HUES48 (cell line): ENCODE measurements around the gene BICC1.

Experiments used
- H3K27ac ChIP-seq: one replicate; pipeline ENCODE4 v1.7.0; 2013; ENCODE audit warnings: low read depth, low read length, inconsistent platforms
- H3K27me3 ChIP-seq: 2 replicates; pipeline ENCODE4 v1.6.1; 2013; ENCODE audit warnings: mild to moderate bottlenecking, low read length; ENCODE audit not compliant: control insufficient read depth, insufficient read depth
- H3K36me3 ChIP-seq: 2 replicates; pipeline ENCODE4 v1.6.1; 2013; ENCODE audit warnings: low read length; ENCODE audit not compliant: control insufficient read depth, insufficient read depth
- H3K4me1 ChIP-seq: 2 replicates; pipeline ENCODE4 v1.6.1; 2013; ENCODE audit warnings: mild to moderate bottlenecking, low read length; ENCODE audit not compliant: control insufficient read depth, insufficient read depth
- H3K4me3 ChIP-seq: 2 replicates; pipeline ENCODE4 v1.5.1; 2013; ENCODE audit warnings: mild to moderate bottlenecking, low read depth, low read length
- H3K9ac ChIP-seq: 2 replicates; pipeline ENCODE4 v1.6.1; 2013; ENCODE audit warnings: mild to moderate bottlenecking, low read depth, low read length, moderate library complexity
- H3K9me3 ChIP-seq: 2 replicates; pipeline ENCODE4 v1.6.1; 2013; ENCODE audit warnings: low read length; ENCODE audit not compliant: control insufficient read depth, insufficient read depth

Gene BICC1

DNA sequence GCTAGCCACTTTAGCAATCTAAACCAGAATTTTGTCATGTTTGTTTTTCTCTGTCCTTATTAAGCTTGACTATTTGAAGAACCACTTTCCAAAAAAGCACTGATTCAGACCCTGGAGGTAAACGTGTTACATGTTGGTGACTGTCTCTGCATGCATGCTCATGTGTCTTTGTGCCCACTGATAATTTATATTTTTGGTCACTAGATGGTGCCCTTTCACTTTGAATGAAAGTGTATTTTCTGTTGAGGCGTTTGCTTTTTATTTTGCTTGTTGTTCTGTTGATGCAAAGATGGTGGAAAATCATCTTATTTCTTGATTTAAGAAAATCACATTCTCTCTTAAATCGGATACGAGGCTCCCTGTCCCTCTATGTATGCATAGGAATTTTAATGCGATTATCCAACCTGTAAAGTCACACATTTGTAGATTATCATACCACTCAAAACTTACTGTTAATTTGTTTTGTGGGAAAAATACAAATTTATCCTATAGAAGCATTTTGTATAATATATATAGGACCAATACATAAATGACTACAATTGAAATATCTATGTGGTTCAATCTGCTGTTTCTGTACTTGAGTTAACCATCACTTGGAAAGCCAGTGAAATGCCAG lies 269.3 kb downstream of the BICC1 start:
- Histone ChIP-seq H3K36me3 (no peaks in the 10 kb centered on the region), H3K27me3 (no peaks in the 10 kb centered on the region), H3K4me3 (no peak overlapping the region), H3K9me3 (no peaks in the 10 kb centered on the region), H3K27ac (no peak overlapping the region), H3K4me1 (no peaks in the 10 kb centered on the region), H3K9ac (no peak overlapping the region)

DNA sequence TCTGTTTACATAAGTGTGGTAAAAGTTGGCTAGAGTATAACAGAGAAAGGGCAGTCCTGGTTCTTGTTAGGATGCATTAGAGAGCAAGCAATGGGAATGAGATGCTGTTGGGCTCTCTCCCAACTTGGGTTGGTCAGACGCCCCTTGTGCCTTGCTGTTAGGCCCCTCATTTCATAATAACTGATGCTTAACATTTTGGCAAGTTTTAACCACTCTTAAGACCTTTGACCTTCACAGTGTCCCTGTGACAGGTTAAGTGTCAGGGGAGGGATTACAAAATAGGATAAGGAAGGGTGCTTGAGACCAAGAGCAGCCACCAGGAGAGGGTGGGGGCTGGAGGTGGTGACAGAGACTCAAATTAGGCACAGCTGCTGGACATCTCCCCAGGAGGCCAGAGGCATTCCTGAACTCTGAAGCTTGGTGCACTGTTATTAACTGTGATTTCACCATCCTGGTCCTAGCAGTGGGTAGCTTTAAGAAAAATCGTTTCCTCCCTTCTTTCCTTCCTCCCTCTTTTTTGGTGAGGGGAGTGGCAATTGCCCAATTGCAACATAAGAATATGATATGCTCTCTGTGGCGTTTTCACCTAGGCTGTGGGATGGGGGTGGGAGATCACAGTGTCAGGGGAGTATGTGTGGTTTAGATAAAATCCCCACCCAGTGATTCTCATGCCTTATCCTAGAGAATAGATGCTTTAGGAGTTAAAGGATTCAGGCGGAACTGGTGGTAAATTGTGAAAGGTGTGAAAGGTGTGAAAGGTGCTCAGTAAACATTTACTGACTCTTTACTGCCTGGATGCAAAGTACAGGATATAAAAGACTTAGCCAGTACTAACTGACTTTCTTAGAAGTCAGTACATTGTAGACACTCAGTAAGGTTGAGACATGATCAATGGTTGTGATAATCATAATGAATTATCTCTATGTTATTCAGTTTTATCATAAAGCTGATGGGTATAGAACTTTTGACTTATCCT lies 270.5 kb downstream of the BICC1 start:
- Histone ChIP-seq H3K4me1 (no peaks in the 10 kb centered on the region), H3K9ac (no peak overlapping the region), H3K9me3 (no peaks in the 10 kb centered on the region), H3K36me3 (no peaks in the 10 kb centered on the region), H3K27ac (no peak overlapping the region), H3K4me3 (no peak overlapping the region), H3K27me3 (no peaks in the 10 kb centered on the region)

DNA sequence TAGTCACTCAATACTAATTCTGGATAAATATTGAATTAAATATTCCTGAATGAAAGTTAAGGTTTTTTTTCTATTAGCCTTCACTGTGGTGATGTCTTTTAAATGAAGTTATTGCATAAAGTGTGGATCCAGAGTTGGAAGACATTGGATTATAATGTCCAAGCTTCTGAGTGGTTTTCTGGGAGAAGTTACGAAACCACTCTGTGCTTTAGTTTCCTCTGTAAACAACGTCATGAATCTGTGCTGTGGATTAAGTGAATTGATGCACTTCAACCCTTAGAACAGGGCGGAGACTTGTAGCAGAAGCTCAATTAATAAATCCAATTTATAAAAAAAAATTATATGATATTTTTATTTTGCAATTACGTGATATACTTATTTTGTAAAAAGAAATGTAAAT lies 271.7 kb downstream of the BICC1 start:
- Histone ChIP-seq H3K9me3 (no peaks in the 10 kb centered on the region), H3K9ac (no peak overlapping the region), H3K36me3 (no peaks in the 10 kb centered on the region), H3K4me1 (no peaks in the 10 kb centered on the region), H3K27ac (no peak overlapping the region), H3K4me3 (no peak overlapping the region), H3K27me3 (no peaks in the 10 kb centered on the region)

DNA sequence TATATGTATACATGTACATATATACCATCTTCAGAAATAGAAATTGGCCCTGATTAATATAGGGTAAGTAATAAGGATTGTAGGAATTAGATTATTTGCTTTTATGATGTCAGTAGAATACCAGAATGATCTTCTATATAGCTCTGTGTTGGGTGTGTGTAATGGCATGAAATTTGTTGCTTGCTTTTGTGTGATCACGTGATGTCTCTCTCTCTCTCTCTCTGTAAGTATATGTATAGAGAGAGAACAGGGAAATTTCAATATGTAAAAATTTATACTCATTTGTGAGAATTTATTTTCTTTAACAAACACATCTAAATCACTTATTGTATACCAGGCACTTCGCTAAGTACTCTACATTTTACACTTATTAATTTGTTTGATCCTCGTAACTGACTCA lies 272.7 kb downstream of the BICC1 start:
- H3K9me3 ChIP-seq: no peaks in the 10 kb centered on the region
- no peaks in the 10 kb centered on the region for H3K4me1 ChIP-seq
- no peak overlapping the region for H3K27ac ChIP-seq
- no peak overlapping the region for H3K9ac ChIP-seq
- no peaks in the 10 kb centered on the region for H3K27me3 ChIP-seq
- H3K36me3 ChIP-seq: no peaks in the 10 kb centered on the region
- no peak overlapping the region for H3K4me3 ChIP-seq

DNA sequence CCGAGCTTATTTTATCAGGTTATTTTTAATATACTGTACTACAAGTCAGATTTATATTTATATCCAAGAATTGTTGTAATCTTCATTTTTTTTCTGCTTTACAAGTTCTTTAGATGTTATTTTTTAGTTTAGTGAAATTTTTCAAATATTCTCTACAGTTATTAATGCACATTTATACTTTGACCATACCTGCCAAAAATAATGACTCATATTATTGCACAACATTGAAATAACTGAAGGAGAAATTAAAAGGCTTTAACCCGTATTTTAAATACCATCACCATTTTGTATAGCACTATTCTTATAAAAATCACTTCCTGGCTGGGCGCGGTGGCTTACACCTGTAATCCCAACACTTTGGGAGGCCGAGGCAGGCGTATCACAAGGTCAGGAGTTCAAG lies 278.5 kb downstream of the BICC1 start:
- Histone ChIP-seq H3K4me1 (no peaks in the 10 kb centered on the region), H3K27me3 (no peaks in the 10 kb centered on the region), H3K9me3 (no peaks in the 10 kb centered on the region), H3K27ac (no peak overlapping the region), H3K4me3 (no peak overlapping the region), H3K36me3 (no peaks in the 10 kb centered on the region), H3K9ac (no peak overlapping the region)

DNA sequence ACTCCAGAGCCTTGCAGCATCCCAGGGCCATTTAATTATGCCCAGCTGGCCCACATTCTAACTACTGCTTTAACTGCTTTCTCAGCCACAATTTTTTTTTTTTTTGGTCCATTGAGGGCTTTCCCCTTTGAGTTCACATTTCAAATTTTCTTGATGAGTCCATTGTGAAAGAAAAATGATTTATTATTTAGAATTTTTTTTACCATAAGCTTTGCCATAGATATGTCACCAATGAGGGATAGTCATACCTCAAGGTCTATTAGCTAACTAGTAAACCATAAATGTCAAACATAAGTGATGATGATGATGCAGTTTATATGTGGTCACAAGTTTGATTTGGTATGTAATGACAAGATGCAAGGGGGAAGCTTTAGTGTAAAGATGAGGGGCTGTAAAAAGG lies 282.9 kb downstream of the BICC1 start:
- no peaks in the 10 kb centered on the region for H3K4me1 ChIP-seq
- no peak overlapping the region for H3K27ac ChIP-seq
- no peaks in the 10 kb centered on the region for H3K9me3 ChIP-seq
- H3K27me3 ChIP-seq: no peaks in the 10 kb centered on the region
- no peaks in the 10 kb centered on the region for H3K36me3 ChIP-seq
- no peak overlapping the region for H3K9ac ChIP-seq
- H3K4me3 ChIP-seq: no peak overlapping the region

DNA sequence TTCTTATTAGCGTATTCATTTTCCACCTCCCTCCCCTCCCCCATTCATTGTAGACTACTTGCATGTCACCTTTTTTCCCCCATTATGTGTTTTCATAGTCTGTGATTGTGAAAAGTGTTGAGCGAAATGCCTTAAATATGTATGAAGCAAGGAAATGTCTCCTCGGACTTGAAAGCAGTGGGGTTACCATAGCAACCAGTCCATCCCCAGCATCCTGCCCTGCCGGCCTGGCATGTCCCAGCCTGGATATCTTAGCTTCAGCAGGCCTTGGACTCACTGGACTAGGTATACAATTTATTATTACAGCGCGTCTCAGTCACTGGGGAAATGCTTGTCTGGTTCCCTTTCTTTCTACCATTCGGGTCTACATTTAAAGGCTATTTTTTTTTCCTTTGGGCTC lies 283.6 kb downstream of the BICC1 start:
- Histone ChIP-seq H3K27me3 (no peaks in the 10 kb centered on the region), H3K27ac (no peak overlapping the region), H3K36me3 (no peaks in the 10 kb centered on the region), H3K9ac (no peak overlapping the region), H3K9me3 (no peaks in the 10 kb centered on the region), H3K4me1 (no peaks in the 10 kb centered on the region), H3K4me3 (no peak overlapping the region)

DNA sequence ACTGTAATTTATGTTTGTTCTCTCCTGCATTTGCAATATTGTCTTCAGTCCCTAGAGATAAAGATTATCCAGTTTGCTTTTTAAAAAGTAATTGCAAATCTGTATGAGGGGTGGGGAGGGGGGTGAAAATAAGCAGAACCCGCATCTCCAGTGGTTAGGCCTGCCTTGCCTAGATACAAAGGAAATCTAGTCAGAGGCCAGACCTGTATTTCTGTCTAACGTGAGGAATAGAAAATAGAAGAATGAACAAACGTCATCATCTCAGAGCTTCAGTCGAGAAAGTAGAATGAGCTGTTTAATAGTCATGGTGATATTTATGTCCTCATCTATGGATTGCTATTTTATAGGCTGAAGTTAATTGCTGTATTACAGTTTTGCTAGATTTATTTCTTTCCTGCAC lies 284.2 kb downstream of the BICC1 start:
- no peak overlapping the region for H3K4me3 ChIP-seq
- no peaks in the 10 kb centered on the region for H3K9me3 ChIP-seq
- H3K27me3 ChIP-seq: no peaks in the 10 kb centered on the region
- H3K27ac ChIP-seq: no peak overlapping the region
- no peak overlapping the region for H3K9ac ChIP-seq
- H3K36me3 ChIP-seq: no peaks in the 10 kb centered on the region
- H3K4me1 ChIP-seq: no peaks in the 10 kb centered on the region

DNA sequence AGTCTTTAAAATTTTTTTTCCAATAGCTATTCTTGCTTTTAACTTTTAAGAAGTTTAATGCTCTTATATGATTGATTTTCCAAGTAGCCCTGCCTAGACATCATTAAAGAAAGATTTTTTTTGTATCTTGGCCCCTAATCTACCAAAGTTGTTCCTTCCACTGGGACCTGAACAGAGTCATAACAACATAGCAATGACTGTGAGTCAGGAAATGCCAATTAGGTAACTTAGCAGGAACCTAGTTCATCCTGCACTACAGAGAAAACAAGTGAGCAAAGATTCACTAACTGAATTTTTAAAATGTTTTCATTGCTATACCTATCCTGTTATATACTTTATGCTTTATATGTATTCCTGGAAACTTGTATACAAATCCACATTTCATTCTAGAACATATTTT lies 284.7 kb downstream of the BICC1 start:
- no peak overlapping the region for H3K27ac ChIP-seq
- no peak overlapping the region for H3K4me3 ChIP-seq
- H3K27me3 ChIP-seq: no peaks in the 10 kb centered on the region
- H3K9me3 ChIP-seq: no peaks in the 10 kb centered on the region
- no peaks in the 10 kb centered on the region for H3K36me3 ChIP-seq
- H3K4me1 ChIP-seq: no peaks in the 10 kb centered on the region
- no peak overlapping the region for H3K9ac ChIP-seq

DNA sequence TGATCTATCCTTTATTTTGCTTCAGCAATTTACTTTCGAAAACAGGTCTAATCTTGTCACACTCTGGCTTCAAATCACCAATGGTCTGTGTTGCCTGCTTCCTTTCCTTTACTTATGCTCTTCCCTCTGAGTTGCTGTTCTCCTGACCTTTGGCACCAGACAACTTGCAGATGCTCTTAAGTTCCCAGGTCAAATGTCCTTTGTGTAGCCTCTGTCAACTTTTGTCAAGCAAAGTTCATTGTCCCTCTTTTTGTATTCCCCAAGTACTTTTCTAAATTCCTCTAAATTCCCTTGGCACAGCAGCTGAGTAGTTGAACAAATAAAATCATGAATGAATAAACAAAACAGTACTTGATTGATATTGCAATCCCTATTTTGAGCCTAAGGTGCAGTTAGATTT lies 289.4 kb downstream of the BICC1 start:
- Histone ChIP-seq H3K27ac (no peak overlapping the region), H3K9me3 (no peaks in the 10 kb centered on the region), H3K9ac (no peak overlapping the region), H3K36me3 (no peaks in the 10 kb centered on the region), H3K27me3 (no peaks in the 10 kb centered on the region), H3K4me3 (no peak overlapping the region), H3K4me1 (no peaks in the 10 kb centered on the region)

DNA sequence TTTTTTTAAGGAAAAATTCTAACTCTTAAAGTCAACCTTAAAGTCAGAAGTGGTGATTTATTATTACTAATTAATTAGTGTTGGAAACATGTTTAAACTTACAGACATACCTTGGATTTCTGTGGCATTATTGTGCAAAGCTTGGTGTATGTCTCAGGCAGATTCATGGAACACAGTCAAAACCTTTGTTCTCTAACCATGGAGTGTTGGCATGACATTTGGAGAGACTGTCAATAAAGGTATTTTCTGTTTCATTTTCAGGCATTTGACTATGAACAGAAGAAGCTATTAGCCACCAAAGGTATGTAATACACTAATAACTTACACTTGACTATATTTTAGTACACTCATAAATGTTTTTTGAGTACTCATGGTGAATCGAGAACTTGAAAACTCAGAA lies 293.7 kb downstream of the BICC1 start:
- Histone ChIP-seq H3K27ac (no peak overlapping the region), H3K4me1 (no peaks in the 10 kb centered on the region), H3K4me3 (no peak overlapping the region), H3K27me3 (no peaks in the 10 kb centered on the region), H3K9me3 (no peaks in the 10 kb centered on the region), H3K9ac (no peak overlapping the region), H3K36me3 (no peaks in the 10 kb centered on the region)
